ENCODE results near the gene OR5AL1.
"Not testable (repeated sequence)": the region's sequence is repeated elsewhere in the genome, so short reads cannot be mapped to it uniquely, and the experiment has no call there.

Gene OR5AL1

DNA sequence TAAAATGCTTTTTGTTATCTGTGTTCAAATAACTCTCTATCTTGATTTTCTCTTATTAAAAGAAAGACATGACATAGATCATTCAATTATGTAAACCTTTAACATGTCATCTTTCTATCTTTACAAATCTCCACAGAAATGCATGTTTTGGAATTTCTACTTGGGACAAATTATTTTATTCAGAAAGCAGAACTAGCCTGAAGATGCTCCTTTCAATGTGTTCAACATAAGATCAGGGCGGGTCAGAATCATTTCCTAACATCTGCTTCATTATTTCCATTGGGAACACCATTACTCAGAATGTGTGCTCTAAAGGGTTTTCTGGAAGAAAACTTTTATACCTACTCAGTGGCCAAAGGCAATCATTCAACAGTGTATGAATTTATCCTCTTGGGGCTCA is at the start of gene OR5AL1:
Gene OR5AL1 (plus strand): TSS at position 301 of the 400 bp plus-strand sequence.
- no peak for DNase-seq (ENCODE audit: low spot score)

DNA sequence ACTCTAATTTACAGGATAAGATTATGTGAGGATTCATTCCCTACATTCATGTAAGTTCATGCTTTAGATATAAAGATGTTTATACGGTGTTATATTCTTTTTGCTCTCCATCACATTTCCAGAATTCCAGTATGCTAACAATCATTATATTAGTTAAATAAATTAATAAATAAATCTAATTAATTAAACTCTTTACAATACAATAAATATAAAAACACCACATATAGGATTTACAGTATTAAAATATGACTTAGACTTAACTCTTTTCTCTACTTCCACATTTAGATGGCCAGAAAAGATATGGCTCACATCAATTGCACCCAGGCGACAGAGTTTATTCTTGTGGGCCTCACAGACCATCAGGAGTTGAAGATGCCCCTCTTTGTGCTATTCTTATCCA is 37.2 kb upstream of the OR5AL1 start, which contains the start of gene OR8U1:
Gene OR8U1 (plus strand): TSS at position 301 of the 400 bp plus-strand sequence. CDS start 0 bp downstream, at position 301.
- no peak for DNase-seq (ENCODE audit: low spot score)

DNA sequence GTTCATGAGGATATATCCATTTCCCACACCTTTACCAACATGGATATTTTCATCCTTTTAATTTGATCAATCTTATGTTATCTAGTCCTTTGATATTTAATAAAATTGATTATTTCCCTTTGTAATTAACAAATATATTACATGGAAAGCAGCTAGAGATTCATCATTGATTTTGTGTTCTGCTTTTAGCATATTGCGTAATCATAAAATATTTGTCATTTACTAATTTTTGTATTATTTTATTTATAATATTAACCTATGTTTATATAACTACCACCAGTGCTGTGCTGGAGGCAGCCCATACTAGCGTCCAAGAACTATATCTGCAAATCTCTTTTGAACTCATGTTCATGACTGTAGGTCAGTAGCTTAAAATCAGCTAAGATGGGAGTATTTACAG is 32.4 kb upstream of the OR5AL1 start:
- no peak for DNase-seq (ENCODE audit: low spot score)

DNA sequence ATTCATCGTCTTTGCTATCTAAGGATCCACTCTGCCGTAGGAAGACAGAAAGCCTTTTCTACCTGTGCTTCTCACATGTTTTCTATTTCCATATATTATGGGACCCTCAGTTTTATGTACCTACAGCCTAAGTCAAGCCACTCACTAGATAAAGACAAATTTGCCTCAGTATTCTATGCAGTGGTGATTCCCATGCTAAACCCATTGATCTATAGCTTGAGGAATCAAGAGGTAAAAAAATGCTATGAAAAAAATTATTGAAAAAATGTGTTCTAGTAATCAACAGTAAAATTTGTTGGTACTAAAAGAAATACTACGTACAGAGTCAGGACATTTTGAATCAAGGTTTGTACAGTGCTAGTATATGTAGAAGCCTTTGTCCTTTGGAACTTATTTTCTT is 18.1 kb upstream of the OR5AL1 start:
- DNase-seq (ENCODE audit: low spot score), result no peak

DNA sequence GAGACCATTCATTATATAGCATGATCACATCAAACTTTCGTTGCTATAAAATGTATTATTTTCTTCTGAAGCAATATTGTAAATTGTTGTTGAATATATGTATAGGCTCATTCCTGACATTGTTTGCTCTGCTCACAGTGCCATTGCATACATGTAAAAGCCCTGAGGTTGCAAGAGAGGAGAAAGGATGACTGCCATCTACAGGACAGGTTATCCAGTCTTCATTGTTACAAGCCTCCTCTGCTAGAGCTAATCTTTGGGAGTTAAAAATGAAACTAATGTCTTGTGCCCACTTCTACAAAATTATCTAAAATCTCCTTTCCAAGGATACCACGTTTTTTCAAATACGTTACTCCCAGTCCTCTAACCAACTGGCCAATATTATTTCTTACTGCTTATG is 16.4 kb upstream of the OR5AL1 start:
- no peak for DNase-seq (ENCODE audit: low spot score)

DNA sequence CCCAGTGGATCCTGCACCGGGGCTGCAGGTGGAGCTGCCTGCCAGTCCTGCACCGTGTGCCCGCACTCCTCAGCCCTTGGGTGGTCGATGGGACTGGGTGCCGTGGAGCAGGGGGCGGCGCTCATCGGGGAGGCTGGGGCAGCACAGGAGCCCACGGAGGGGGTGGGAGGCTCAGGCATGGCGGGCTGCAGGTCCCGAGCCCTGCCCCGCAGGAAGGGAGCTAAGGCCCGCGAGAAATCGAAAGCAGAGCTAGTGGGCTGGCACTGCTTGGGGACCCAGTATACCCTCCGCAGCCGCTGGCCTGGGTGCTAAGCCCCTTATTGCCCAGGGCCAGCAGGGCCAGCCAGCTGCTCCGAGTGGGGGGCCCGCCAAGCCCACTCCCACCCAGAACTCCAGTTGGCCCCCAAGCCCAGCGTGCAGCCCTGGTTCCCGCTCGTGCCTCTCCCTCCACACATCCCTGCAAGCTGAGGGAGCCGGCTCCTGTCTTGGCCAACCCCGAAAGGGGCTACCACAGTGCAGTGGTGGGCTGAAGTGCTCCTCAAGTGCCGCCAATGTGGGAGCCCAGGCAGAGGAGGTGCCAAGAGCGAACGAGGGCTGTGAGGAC is 10.5 kb upstream of the OR5AL1 start:
- not testable (repeated sequence) for DNase-seq (ENCODE audit: low spot score)

DNA sequence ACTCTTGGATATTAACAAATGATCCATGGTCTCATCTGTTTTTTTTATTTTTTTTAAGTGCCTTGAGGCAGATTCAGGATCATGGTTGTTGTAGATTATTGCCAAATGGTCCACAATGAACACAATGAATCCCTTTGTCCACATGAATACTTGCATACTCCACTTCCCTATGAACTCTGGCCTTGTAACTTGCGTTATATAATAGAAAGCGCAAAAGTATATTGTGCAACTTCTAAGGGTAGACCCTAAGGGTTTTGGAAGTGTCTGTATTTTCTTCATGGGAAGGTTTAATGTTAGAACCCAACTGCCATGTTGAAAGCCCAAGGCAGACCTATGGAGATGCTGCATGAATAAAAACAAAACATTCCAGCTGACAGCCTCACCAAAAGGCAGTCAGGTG is 8.1 kb upstream of the OR5AL1 start:
- no peak for DNase-seq (ENCODE audit: low spot score)

DNA sequence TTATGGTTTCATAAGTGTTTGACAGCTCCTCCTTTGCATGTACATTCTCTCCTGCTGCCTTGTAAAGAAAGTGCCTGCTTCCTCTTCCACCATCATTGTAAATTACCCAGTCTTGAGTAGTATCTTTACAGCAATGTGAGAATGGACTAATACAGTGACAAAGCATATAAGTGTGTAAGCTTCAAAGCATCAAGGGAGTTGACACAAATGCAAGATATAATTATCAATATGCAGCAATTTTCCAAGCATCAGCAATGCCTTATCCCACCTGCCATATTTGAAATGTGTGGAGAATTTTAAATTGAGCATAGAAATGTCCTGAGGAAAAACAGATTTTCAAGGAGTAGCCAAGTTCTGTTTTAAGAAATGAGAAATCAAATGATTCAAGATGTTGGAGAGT is 1.7 kb upstream of the OR5AL1 start:
- DNase-seq (ENCODE audit: low spot score), result no peak

DNA sequence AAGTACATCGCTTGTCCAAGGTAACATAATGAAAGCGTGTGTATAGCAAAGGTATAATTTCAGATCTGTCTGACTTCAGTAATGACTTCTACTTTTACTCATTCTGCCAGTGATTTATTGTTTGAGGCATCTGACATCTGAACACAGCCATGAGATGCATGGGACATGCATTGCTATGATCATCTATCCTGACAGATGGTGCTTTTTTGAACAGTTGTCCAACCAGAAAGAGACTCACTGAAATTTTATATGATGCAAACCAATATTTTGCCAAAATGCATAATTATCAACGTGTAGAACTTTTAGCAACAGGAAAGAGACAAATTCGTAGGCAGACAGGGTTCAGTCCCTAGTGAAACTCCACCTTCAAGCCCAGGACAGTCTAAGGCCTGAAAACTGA is 41.0 kb downstream of the OR5AL1 start:
- no peak for DNase-seq (ENCODE audit: low spot score)

DNA sequence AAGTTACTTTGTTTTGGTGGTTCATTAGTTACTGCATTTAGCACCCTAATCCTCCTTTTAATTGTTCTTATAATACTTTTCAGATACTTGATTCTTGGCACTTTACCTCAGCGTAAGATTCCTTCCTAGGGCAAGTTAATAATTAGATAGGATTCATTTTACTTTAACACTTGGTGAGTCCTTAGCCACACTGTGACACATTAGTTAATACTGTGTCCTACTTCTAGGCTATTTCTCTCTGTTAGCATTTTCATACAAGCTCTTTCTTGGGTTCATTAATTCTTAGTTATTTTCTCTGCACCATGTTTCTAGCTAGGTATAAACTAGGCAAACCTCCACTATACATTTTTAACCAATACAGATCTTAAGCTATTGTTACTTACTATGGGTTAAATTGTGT is 44.6 kb downstream of the OR5AL1 start:
- DNase-seq (ENCODE audit: low spot score), result no peak
